Gastrocnemius medialis (tissue), 4 donors: ENCODE results near the gene LGALS4. TPM values are rescaled to one million over a fixed set of nuclear protein-coding genes. Genes with fewer than 3 reads are reported as not detected.
A peak's percentile ranks its signal among the peaks of the same experiment; 100 is the strongest.

Experiments used
- ATAC-seq, 2 donors: fragments of 150-250 bp; one replicate each; pipeline ENCODE4 v1.9.1; 2016
- DNase-seq, 2 donors: peaks; one replicate each; pipeline ENCODE4 v3.0.0-alpha.2; 2019
- H3K27ac ChIP-seq, 4 donors: fragments of 200-600 bp; sonication (generic); 1 replicate in 1 of 4; 2 replicates in 3 of 4; pipeline ENCODE4 v1.5.1; 2016 to 2018; ENCODE audit warnings: mild to moderate bottlenecking in 2 of 4, moderate library complexity in 1 of 4
- H3K27me3 ChIP-seq, 3 donors: fragments of 200-600 bp; sonication (generic) in 2 of 3; 1 replicate in 1 of 3; 2 replicates in 2 of 3; pipeline versions ENCODE4 v1.5.1 to v1.6.0; 2016 to 2019; ENCODE audit warnings: mild to moderate bottlenecking in 1 of 3, moderate library complexity in 1 of 3
- H3K36me3 ChIP-seq, 2 donors: fragments of 200-600 bp; sonication (generic) in 1 of 2; one replicate each; pipeline ENCODE4 v1.5.1; 2017 to 2018
- H3K4me1 ChIP-seq, 2 donors: fragments of 200-600 bp; sonication (generic) in 1 of 2; one replicate each; pipeline ENCODE4 v1.5.1; 2016 to 2017; ENCODE audit warnings: mild to moderate bottlenecking in 2 of 2
- H3K4me3 ChIP-seq, 4 donors: fragments of 200-600 bp; sonication (generic) in 3 of 4; 1 replicate in 1 of 4; 2 replicates in 3 of 4; pipeline ENCODE4 v1.5.1; 2016 to 2019; ENCODE audit warnings: mild to moderate bottlenecking in 2 of 4
- H3K9me3 ChIP-seq, 3 donors: fragments of 200-600 bp; sonication (generic) in 2 of 3; 1 replicate in 1 of 3; 2 replicates in 2 of 3; pipeline ENCODE4 v1.5.1; 2016 to 2019
- CTCF ChIP-seq, 5 experiments: fragments of 450-650 bp in 3 of 5; fragments of 200-600 bp in 2 of 5; sonication (generic) in 2 of 5; IDR thresholded peaks in 4 of 5; conservative IDR thresholded peaks in 1 of 5; 1 replicate in 4 of 5; 2 replicates in 1 of 5; pipeline ENCODE4 v1.5.1; 2016 to 2019; ENCODE audit warnings: antibody characterized with exemption in 5 of 5, mild to moderate bottlenecking in 3 of 5, moderate library complexity in 3 of 5
- POLR2A ChIP-seq, 2 donors: fragments of 450-650 bp; IDR thresholded peaks; one replicate each; pipeline ENCODE4 v1.6.1; 2017; ENCODE audit warnings: antibody characterized with exemption in 2 of 2, mild to moderate bottlenecking in 2 of 2, moderate library complexity in 2 of 2
- in situ Hi-C, 4 donors: fragments of 200-750 bp; cut with MboI; loops; one replicate each; pipeline versions ENCODE4 v1.15.0 to v1.8.0; 2017; ENCODE audit warnings: low sequenced_read_pairs in 4 of 4
- intact Hi-C: fragments of 100-400 bp; cut with DNase I; formaldehyde crosslinking; loops from one replicate; pipeline ENCODE4 v1.15.1; 2023; ENCODE audit warnings: low total_unique reads
- total RNA-seq, 4 donors: library from RNA; depleted of rRNA; stranded (reverse); fragments of >200 nt; gene quantifications; one replicate each; pipeline versions ENCODE4 v1.1.0 to v1.2.3, GENCODE V29; 2016

LGALS4 gene
- total RNA-seq, 4 donors from 2014 or later: 0.55 to 14.2 (median 1.2) TPM; not detected in 1

- TF ChIP-seq POLR2A (IDR thresholded peaks at IDR 0.05) (no peak), CTCF (IDR thresholded peaks at IDR 0.05 in 4 of 5, conservative IDR thresholded peaks at IDR 0.05 in 1 of 5) (no peak)
Measured at GRCh38 chr19:38836159-38836982, 23.6 kb upstream of the LGALS4 start.

GRCh38 chr19:38834590-38834989 lies 21.8 kb upstream of the LGALS4 start:
- no peaks in the 10 kb centered on the region for H3K9me3 ChIP-seq
- TF ChIP-seq CTCF (IDR thresholded peaks at IDR 0.05 in 4 of 5, conservative IDR thresholded peaks at IDR 0.05 in 1 of 5): no peak
- no peak for TF ChIP-seq POLR2A (IDR thresholded peaks at IDR 0.05)
- no peak overlapping the region for H3K4me3 ChIP-seq
- in situ Hi-C loops (loop anchor here in 2 of 4 donors (10.0 to 25.0 kb wide), 3 partner anchors 70 to 447 kb away; partner anchors contain the start of genes ACTN4 (in 1 of the 2), GGN (in 1 of the 2) and SPRED3 (in 1 of the 2)), intact Hi-C loops (loop anchor here (5.0 to 10.0 kb wide), 4 partner anchors 98 to 570 kb away; partner anchors contain the start of genes MRPS12, RYR1, SARS2 and ZFP36)
- no peak for DNase-seq
- peaks cover 64 to 66% of the 10 kb centered on the region in 2 donors for H3K4me1 ChIP-seq
- no peaks in the 10 kb centered on the region for H3K27me3 ChIP-seq
- H3K27ac ChIP-seq: peak overlapping the region; percentile 91 to 100 (median 98)
- H3K36me3 ChIP-seq: peaks cover 6 to 49% of the 10 kb centered on the region in 2 donors
- no peak for ATAC-seq

More at GRCh38 chr19:38836159-38836982, 23.6 kb upstream of the LGALS4 start:
- peak overlapping the region; percentile 91 to 100 (median 98) for H3K27ac ChIP-seq
- no peak for ATAC-seq
- peaks cover 62 to 71% of the 10 kb centered on the region in 2 donors for H3K4me1 ChIP-seq
- no peak for DNase-seq
- in situ Hi-C loops: loop anchor here in 2 of 4 donors (10.0 to 25.0 kb wide), 3 partner anchors 68 to 449 kb away; partner anchors contain the start of genes ACTN4 (in 1 of the 2), GGN (in 1 of the 2) and SPRED3 (in 1 of the 2)
- intact Hi-C loops: loop anchor here (10.0 kb wide), 2 partner anchors 402 to 568 kb away; partner anchors contain the start of genes RYR1 and ZFP36
- no peaks in the 10 kb centered on the region for H3K9me3 ChIP-seq
- peaks cover 6 to 57% of the 10 kb centered on the region in 2 donors for H3K36me3 ChIP-seq
- no peaks in the 10 kb centered on the region for H3K27me3 ChIP-seq
- H3K4me3 ChIP-seq: no peak overlapping the region

GRCh38 chr19:38834104-38834490 lies 21.4 kb upstream of the LGALS4 start:
- intact Hi-C loops: loop anchor here (5.0 to 10.0 kb wide), 4 partner anchors 98 to 571 kb away; partner anchors contain the start of genes MRPS12, RYR1, SARS2 and ZFP36

GRCh38 chr19:38833092-38833425 lies 20.3 kb upstream of the LGALS4 start:
- in situ Hi-C loops: loop anchor here in 2 of 4 donors (10.0 to 25.0 kb wide), 3 partner anchors 72 to 446 kb away; partner anchors contain the start of genes ACTN4 (in 1 of the 2), GGN (in 1 of the 2) and SPRED3 (in 1 of the 2)
- H3K4me1 ChIP-seq: peaks cover 54 to 58% of the 10 kb centered on the region in 2 donors

More at GRCh38 chr19:38834104-38834490, 21.4 kb upstream of the LGALS4 start:
- TF ChIP-seq CTCF (IDR thresholded peaks at IDR 0.05 in 4 of 5, conservative IDR thresholded peaks at IDR 0.05 in 1 of 5) (no peak), POLR2A (IDR thresholded peaks at IDR 0.05) (no peak)
- Histone ChIP-seq H3K27me3 (no peaks in the 10 kb centered on the region), H3K4me3 (no peak overlapping the region), H3K9me3 (no peaks in the 10 kb centered on the region), H3K36me3 (peaks cover 6 to 44% of the 10 kb centered on the region in 2 donors), H3K27ac (peak overlapping the region; percentile 91 to 100 (median 98)), H3K4me1 (peaks cover 63 to 64% of the 10 kb centered on the region in 2 donors)
- in situ Hi-C loops: loop anchor here in 2 of 4 donors (10.0 to 25.0 kb wide), 3 partner anchors 71 to 447 kb away; partner anchors contain the start of genes ACTN4 (in 1 of the 2), GGN (in 1 of the 2) and SPRED3 (in 1 of the 2)
- no peak for DNase-seq
- no peak for ATAC-seq

More at GRCh38 chr19:38833092-38833425, 20.3 kb upstream of the LGALS4 start:
- TF ChIP-seq CTCF (IDR thresholded peaks at IDR 0.05 in 4 of 5, conservative IDR thresholded peaks at IDR 0.05 in 1 of 5): no peak
- no peak for TF ChIP-seq POLR2A (IDR thresholded peaks at IDR 0.05)
- H3K27me3 ChIP-seq: no peaks in the 10 kb centered on the region
- H3K36me3 ChIP-seq: peaks cover 4 to 42% of the 10 kb centered on the region in 2 donors
- H3K4me3 ChIP-seq: no peak overlapping the region
- ATAC-seq (no peak), DNase-seq (no peak)
- H3K27ac ChIP-seq: peak overlapping the region; percentile 91 to 100 (median 98)
- intact Hi-C loops: loop anchor here (5.0 to 10.0 kb wide), 4 partner anchors 99 to 572 kb away; partner anchors contain the start of genes MRPS12, RYR1, SARS2 and ZFP36
- H3K9me3 ChIP-seq: no peaks in the 10 kb centered on the region
